SK-N-SH treated with all-trans-retinoic acid at 6 μM for 48 hours (cell line): ENCODE measurements around the gene TRIOBP.

Source experiments
- ATAC-seq: fragments of 200-7000 bp; cut with Tn5 transposase; 3 replicates; pipeline ENCODE4 v1.9.1; 2020; ENCODE audit warnings: mild to moderate bottlenecking, moderate library complexity
- ARNTL ChIP-seq: fragments of 450-650 bp; formaldehyde crosslinking; IDR thresholded peaks from 2 replicates; pipeline ENCODE4 v1.5.0; 2020; ENCODE audit warnings: low read depth, mild to moderate bottlenecking, moderate library complexity, borderline replicate concordance
- BACH2 ChIP-seq: fragments of 250-450 bp; sonication (Bioruptor Pico); IDR thresholded peaks from 2 replicates; pipeline ENCODE4 v1.9.0; 2021; ENCODE audit warnings: mild to moderate bottlenecking, borderline replicate concordance
- CREB5 ChIP-seq: fragments of 250-450 bp; sonication (Bioruptor Pico); IDR thresholded peaks from 2 replicates; pipeline ENCODE4 v1.5.1; 2020; ENCODE audit warnings: low read depth, mild to moderate bottlenecking, moderate library complexity
- CSDC2 ChIP-seq: fragments of 250-450 bp; sonication (Bioruptor Pico); IDR thresholded peaks from 2 replicates; pipeline ENCODE4 v1.5.0; 2020; ENCODE audit warnings: mild to moderate bottlenecking, moderate library complexity
- ESRRG ChIP-seq: fragments of 250-450 bp; sonication (Bioruptor Pico); IDR thresholded peaks from 2 replicates; pipeline ENCODE4 v1.6.1; 2021; ENCODE audit warnings: mild to moderate bottlenecking
- GLIS3 ChIP-seq: fragments of 250-450 bp; sonication (Bioruptor Pico); IDR thresholded peaks from 2 replicates; pipeline ENCODE4 v1.5.0; 2020; ENCODE audit warnings: mild to moderate bottlenecking, moderate library complexity
- PPARA ChIP-seq: fragments of 250-450 bp; sonication (Bioruptor Pico); IDR thresholded peaks from 2 replicates; pipeline ENCODE4 v1.5.0; 2020; ENCODE audit warnings: mild to moderate bottlenecking, borderline replicate concordance
- SNAI2 ChIP-seq: fragments of 250-450 bp; sonication (Bioruptor Pico); IDR thresholded peaks from 2 replicates; pipeline ENCODE4 v1.5.0; 2020; ENCODE audit warnings: mild to moderate bottlenecking, moderate library complexity
- TCF4 ChIP-seq: fragments of 250-450 bp; sonication (Bioruptor Pico); IDR thresholded peaks from 2 replicates; pipeline ENCODE4 v1.8.0; 2021; ENCODE audit warnings: mild to moderate bottlenecking, moderate library complexity, borderline replicate concordance
- TOX ChIP-seq: fragments of 250-450 bp; sonication (Bioruptor Pico); IDR thresholded peaks from 2 replicates; pipeline ENCODE4 v1.8.0; 2021; ENCODE audit warnings: mild to moderate bottlenecking, moderate library complexity, borderline replicate concordance
- ZC3H10 ChIP-seq: fragments of 250-450 bp; sonication (Bioruptor Pico); IDR thresholded peaks from 2 replicates; pipeline ENCODE4 v1.5.1; 2021; ENCODE audit warnings: mild to moderate bottlenecking, moderate library complexity
- ZNF565 ChIP-seq: fragments of 450-650 bp; formaldehyde crosslinking; conservative IDR thresholded peaks from 2 replicates; pipeline ENCODE4 v1.5.0; 2020; ENCODE audit warnings: low read depth, mild to moderate bottlenecking, moderate library complexity
- ZNF70 ChIP-seq: fragments of 450-650 bp; formaldehyde crosslinking; IDR thresholded peaks from 2 replicates; pipeline ENCODE4 v1.5.0; 2020; ENCODE audit warnings: mild to moderate bottlenecking, moderate library complexity
- ZNF8 ChIP-seq: fragments of 450-650 bp; formaldehyde crosslinking; IDR thresholded peaks from 2 replicates; pipeline ENCODE4 v1.5.0; 2020; ENCODE audit warnings: mild to moderate bottlenecking, moderate library complexity
- TF ChIP-seq, protein P1 (sequence below): fragments of 250-450 bp; sonication (Bioruptor Pico); IDR thresholded peaks from 2 replicates; pipeline ENCODE4 v1.5.1; 2021; ENCODE audit warnings: mild to moderate bottlenecking, moderate library complexity
- TF ChIP-seq, protein P2 (sequence below): fragments of 250-450 bp; sonication (Bioruptor Pico); IDR thresholded peaks from 2 replicates; pipeline ENCODE4 v1.8.0; 2021; ENCODE audit warnings: low read depth, mild to moderate bottlenecking, moderate library complexity, borderline replicate concordance
- TF ChIP-seq, protein P3 (sequence below): fragments of 250-450 bp; sonication (Bioruptor Pico); IDR thresholded peaks from 2 replicates; pipeline ENCODE4 v1.5.0; 2020; ENCODE audit warnings: mild to moderate bottlenecking, moderate library complexity

Gene TRIOBP

GRCh38 chr22:37805810-37806277, 109.0 kb downstream of the TRIOBP start:
- TF ChIP-seq ZNF70 (CRISPR knock-in tag): no peak
- no peak for TF ChIP-seq BACH2 (CRISPR knock-in tag)
- TF ChIP-seq SNAI2 (CRISPR knock-in tag): no peak
- TF ChIP-seq ZNF8 (CRISPR knock-in tag): no peak
- no peak for TF ChIP-seq CREB5
- no peak for TF ChIP-seq ZC3H10
- no peak for TF ChIP-seq PPARA (CRISPR knock-in tag)
- no peak for TF ChIP-seq ARNTL
- TF ChIP-seq TCF4: no peak
- TF ChIP-seq, protein P1, sequence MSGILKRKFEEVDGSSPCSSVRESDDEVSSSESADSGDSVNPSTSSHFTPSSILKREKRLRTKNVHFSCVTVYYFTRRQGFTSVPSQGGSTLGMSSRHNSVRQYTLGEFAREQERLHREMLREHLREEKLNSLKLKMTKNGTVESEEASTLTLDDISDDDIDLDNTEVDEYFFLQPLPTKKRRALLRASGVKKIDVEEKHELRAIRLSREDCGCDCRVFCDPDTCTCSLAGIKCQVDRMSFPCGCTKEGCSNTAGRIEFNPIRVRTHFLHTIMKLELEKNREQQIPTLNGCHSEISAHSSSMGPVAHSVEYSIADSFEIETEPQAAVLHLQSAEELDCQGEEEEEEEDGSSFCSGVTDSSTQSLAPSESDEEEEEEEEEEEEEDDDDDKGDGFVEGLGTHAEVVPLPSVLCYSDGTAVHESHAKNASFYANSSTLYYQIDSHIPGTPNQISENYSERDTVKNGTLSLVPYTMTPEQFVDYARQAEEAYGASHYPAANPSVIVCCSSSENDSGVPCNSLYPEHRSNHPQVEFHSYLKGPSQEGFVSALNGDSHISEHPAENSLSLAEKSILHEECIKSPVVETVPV (CRISPR knock-in tag): no peak
- TF ChIP-seq CSDC2 (CRISPR knock-in tag): no peak
- no peak for TF ChIP-seq ESRRG (CRISPR knock-in tag)
- TF ChIP-seq, protein P2, sequence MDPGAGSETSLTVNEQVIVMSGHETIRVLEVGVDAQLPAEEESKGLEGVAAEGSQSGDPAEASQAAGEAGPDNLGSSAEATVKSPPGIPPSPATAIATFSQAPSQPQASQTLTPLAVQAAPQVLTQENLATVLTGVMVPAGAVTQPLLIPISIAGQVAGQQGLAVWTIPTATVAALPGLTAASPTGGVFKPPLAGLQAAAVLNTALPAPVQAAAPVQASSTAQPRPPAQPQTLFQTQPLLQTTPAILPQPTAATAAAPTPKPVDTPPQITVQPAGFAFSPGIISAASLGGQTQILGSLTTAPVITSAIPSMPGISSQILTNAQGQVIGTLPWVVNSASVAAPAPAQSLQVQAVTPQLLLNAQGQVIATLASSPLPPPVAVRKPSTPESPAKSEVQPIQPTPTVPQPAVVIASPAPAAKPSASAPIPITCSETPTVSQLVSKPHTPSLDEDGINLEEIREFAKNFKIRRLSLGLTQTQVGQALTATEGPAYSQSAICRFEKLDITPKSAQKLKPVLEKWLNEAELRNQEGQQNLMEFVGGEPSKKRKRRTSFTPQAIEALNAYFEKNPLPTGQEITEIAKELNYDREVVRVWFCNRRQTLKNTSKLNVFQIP: no peak
- TF ChIP-seq GLIS3: no peak
- TF ChIP-seq ZNF565: no peak
- TF ChIP-seq TOX (CRISPR knock-in tag): no peak
- no peak for ATAC-seq

DNA sequence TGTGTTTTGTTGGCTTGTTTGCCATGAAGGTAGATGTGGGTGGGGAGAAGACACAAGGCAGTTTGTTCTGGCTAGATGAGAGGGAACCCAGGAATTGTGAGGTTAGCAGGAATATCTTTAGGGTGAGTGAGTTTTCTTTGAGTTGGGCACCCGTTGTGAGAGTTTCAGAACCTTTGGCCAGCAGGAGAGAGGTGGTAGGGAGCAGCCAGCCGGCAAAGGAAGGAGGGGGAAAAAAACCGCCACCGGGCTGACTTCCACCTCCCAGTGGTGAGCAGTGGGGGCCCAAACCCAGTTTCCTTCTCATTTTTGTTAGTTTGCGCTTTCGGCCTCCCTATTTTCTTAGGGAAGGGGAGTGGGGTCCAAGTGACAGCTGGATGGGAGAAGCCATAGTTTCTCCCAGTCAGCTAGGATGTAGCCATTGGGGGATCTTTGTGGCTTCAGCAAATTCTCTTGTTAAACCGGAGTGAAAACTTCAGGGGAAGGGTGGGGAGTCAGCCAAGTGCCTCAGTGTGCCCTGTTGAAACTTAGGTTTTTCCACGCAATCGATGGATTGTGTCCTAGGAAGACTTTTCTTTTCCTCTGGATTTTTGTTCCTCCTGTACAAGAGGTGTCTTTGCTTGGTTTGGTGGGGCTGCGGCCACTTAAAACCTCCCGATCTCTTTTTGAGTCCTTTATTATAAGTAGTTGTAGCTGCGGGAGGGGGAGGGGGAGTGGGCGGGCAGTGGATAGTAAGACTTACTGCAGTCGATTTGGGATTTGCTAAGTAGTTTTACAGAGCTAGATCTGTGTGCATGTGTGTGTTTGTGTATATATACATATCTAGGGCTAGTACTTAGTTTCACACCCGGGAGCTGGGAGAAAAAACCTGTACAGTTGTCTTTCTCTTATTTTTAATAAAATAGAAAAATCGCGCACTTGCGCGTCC, 109.8 kb downstream of the TRIOBP start:
- peak; percentile 19 for ATAC-seq
- TF ChIP-seq TOX (CRISPR knock-in tag) (no peak), ARNTL (no peak), ZNF565 (no peak), CREB5 (no peak), ESRRG (CRISPR knock-in tag) (no peak), ZNF70 (CRISPR knock-in tag) (no peak)
- TF ChIP-seq, protein P3, sequence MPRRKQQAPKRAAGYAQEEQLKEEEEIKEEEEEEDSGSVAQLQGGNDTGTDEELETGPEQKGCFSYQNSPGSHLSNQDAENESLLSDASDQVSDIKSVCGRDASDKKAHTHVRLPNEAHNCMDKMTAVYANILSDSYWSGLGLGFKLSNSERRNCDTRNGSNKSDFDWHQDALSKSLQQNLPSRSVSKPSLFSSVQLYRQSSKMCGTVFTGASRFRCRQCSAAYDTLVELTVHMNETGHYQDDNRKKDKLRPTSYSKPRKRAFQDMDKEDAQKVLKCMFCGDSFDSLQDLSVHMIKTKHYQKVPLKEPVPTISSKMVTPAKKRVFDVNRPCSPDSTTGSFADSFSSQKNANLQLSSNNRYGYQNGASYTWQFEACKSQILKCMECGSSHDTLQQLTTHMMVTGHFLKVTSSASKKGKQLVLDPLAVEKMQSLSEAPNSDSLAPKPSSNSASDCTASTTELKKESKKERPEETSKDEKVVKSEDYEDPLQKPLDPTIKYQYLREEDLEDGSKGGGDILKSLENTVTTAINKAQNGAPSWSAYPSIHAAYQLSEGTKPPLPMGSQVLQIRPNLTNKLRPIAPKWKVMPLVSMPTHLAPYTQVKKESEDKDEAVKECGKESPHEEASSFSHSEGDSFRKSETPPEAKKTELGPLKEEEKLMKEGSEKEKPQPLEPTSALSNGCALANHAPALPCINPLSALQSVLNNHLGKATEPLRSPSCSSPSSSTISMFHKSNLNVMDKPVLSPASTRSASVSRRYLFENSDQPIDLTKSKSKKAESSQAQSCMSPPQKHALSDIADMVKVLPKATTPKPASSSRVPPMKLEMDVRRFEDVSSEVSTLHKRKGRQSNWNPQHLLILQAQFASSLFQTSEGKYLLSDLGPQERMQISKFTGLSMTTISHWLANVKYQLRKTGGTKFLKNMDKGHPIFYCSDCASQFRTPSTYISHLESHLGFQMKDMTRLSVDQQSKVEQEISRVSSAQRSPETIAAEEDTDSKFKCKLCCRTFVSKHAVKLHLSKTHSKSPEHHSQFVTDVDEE (CRISPR knock-in tag): no peak
- TF ChIP-seq, protein P1 (CRISPR knock-in tag): 0 out of 2 replicates have a peak, but pooled peaks have one; percentile 23
